Activated CD4-positive, alpha-beta T cell treated with anti-CD3 and anti-CD28 coated beads, Interleukin-2, amount 50 U/mL, for 48 hours (primary cell): ENCODE data around the gene RPRML.
"Not testable (repeated sequence)": the region's sequence is repeated elsewhere in the genome, so short reads cannot be mapped to it uniquely, and the experiment has no call there.

ENCODE experiments used
- DNase-seq, 2 experiments: peaks; one replicate each; pipeline ENCODE4 v3.0.0-alpha.2; 2020

The RPRML gene

GRCh38 chr17:46975287-46975686, 3.8 kb downstream of the RPRML start:
- no peak for DNase-seq

GRCh38 chr17:46974086-46974485, 5.0 kb downstream of the RPRML start:
- DNase-seq: no peak

DNA sequence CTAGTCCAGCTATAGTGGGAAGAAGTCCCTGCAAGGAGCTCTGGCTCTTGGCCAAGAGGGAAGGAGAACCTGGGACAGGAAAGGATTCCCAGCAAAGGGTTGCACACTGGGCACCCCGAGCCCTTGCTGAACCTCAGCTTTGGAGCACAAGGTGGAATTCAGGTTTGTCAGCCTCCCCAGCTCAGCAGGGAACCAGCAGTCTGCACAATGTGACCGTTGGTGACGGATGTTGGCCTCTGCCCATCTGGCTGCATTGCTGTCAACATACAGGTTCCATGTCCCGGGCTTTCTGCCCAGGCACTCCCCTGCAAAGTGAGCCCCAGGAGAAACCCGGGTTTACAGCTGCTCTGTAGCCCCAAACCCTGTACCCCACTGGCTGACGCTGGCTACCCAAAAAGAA, 6.7 kb downstream of the RPRML start:
- DNase-seq: no peak

DNA sequence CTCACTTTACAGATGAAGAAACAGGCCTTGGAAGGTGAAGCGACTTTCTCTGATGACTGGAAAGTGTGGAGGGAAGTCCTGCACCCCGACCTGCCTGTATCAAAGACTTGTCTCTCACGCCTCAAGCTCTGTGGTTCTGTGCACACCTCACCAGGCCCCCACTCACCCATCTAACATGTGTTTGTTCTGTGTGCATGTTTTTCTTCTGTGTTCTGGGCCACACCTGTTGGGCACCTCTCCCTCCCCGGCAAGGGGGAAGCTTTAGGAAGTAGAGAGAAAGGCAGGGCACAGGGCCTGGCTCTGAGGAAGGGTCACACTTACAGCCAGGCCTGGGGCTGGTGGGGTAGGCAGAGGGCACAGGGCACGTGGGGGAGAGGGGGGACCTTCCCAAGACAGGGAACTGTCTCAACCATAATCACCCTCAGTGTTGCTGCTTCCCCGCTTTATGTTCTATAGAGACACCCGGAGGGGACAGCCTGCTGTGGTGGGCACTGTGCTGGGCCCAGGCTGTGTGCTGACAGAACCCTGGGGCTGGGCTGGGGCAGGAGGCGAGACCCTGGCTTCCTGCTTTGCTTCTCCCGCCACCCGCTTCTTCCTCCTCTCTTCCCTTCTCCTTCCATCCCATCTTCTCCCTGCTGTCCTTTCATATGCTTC, 7.3 kb downstream of the RPRML start:
- DNase-seq: no peak

- DNase-seq: no peak
Measured at GRCh38 chr17:46968896-46969295, 10.2 kb downstream of the RPRML start.

DNA sequence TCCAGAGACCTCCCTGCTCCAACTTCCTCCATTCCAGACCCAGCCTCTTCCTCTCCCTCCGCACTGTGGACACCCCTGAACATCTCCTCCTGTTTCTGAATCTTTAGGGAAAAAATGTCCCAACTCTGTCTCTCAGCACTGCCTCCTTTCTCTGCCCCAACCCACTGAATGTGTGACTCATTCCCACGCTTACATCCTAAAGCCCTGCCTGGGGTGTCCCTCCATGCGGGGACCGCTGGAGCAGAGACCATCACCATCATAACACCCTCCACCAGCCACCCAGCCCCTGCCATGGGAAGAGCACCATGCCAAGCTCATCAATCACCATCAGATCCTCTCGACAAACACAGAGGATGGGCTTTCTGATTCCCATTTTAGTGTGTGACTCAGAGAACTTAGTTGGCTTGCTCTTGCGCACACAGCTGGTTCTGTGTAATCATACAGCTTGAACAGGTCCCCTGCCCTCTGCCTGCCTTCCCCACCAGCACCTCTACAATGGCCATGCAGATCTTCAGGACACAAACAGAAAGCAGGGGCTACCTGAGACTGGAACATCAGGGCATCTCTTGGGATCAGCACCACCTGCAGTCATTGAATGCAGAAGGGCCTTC, 10.7 kb downstream of the RPRML start:
- no peak for DNase-seq

DNA sequence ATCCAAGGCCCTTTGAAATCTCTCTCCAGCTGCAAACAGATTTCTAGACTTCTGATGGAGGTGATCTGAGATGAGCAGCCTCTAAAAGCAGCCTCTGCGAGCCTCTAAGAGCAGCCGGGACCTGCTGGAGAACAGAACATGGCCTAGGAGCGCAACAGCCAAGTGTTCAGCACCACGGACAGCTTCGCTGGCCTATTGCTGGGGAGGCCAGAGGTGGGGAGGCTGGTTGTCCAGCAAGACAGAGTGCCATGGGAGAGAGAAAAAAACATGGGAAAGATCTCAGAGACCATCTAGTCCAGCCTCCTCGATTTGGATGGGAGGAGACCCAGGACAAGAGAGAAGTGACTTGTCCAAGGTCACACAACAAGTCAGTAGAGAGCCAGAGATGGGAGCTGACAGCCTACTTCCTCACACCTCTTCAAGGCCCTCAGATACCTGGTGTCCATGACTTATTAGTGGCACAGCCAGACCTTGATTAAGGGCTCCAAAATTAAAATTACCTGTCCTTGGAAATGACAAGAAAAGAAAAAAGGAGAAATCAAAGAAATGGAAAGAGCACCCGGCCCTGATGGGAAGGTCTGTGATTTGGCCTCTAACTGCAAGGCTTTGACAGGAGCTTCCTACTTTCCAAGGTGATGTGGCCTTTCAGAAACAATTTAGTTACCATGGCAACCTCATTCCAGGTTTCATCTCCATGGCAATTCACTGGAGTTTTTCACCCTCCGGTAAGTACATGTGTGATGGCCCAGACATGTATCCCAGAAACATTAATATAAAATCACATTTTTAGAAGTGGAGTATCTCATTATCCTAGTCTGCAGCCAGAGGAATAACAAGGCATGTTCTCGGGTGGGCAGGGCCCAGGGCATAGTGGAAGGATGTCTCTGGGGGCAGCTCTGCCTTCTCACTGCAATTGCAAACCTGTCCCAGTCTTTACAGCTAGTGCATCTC, 14.5 kb downstream of the RPRML start:
- no peak for DNase-seq

GRCh38 chr17:46963571-46963970, 15.5 kb downstream of the RPRML start:
- DNase-seq: no peak

- no peak for DNase-seq
Measured at GRCh38 chr17:46962374-46962790, 16.7 kb downstream of the RPRML start.

GRCh38 chr17:46960152-46960551, 18.9 kb downstream of the RPRML start:
- DNase-seq: no peak

GRCh38 chr17:46958041-46958591, 20.9 kb downstream of the RPRML start:
- no peak for DNase-seq

DNA sequence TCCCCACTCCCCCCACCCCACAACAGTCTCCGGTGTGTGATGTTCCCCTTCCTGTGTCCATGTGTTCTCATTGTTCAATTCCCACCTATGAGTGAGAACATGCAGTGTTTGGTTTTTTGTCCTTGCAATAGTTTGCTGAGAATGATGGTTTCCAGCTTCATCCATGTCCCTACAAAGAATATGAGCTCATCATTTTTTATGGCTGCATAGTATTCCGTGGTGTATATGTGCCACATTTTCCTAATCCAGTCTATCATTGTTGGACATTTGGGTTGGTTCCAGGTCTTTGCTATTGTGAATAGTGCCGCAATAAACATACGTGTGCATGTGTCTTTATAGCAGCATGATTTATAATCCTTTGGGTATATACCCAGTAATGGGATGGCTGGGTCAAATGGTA, 25.9 kb downstream of the RPRML start:
- DNase-seq: not testable (repeated sequence)

- DNase-seq: no peak
Measured at GRCh38 chr17:46952115-46952514, 26.9 kb downstream of the RPRML start.

GRCh38 chr17:46951706-46952105, 27.3 kb downstream of the RPRML start:
- no peak for DNase-seq

DNA sequence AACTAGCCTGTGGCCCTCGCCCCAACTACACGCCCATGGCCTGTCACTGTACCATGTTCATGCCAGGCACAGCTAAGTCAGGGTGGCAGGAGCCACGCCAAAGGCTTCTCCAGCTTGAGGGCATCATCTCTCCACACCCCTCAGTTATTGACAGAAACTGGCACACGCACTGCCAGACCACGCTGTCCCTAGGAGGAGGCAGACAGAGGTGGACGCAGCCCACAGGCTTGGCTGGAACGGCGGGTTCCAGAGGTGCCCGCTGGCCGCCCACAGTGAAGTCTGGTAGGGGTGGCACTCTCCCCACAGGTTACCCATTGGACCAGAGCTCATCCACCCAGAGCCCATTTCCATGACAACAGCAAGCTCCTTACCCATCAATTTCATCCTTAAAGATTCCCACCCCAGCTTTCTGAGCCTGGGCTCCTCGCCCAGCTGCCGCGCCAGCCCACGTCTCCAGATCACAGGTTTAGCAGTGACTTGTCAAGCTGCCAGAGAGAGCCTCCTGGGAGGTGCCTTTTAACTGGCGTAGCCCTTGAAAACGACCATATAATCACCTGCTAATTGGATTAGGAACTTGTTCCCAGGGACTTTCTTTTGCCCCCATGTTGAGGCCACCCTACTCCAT, 27.9 kb downstream of the RPRML start:
- DNase-seq: no peak

GRCh38 chr17:46950342-46950996, 28.6 kb downstream of the RPRML start:
- DNase-seq: no peak

DNA sequence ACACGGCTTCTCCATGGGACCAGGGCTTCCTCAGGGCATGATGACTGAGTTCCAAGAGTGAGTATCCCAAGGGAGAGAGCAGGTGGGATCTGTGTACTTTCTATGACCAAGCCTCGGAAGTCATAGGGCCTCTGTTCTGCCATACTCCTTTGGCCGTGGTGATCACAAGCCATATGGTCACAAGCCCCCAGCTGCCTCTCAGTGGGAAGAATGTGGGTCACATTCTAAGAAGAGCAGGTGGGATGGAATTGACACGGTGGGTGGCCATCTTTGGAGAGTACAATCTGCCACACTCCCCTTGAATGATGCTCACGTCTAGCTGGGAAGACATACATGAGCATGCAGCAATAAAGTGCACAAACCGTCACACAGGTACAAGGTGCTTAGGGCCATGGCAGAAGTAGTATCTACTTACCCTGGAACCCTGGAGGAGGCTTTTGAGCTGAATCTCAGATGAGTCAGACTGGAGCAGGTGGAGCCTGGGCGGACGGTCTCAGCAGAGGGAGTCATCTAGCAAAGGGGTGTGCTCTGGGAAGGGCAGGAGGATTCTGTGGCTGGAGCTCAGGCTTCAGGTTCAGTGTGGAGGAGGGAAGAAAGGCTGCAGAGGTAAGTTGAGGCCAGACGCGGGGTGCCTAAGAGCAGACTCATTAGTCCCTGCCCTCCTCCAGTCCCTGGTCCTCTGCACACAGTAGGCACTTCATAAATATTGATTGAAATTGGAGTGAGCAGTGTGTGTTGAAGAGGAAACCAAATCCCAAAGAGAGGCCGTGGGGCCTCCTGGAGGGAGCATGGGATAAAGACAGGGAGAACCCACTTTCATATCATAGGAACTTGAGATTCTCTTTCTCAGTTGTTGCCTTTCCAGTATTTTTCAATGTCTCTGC, 29.5 kb downstream of the RPRML start:
- no peak for DNase-seq

GRCh38 chr17:46948544-46948943, 30.5 kb downstream of the RPRML start:
- DNase-seq: no peak

DNA sequence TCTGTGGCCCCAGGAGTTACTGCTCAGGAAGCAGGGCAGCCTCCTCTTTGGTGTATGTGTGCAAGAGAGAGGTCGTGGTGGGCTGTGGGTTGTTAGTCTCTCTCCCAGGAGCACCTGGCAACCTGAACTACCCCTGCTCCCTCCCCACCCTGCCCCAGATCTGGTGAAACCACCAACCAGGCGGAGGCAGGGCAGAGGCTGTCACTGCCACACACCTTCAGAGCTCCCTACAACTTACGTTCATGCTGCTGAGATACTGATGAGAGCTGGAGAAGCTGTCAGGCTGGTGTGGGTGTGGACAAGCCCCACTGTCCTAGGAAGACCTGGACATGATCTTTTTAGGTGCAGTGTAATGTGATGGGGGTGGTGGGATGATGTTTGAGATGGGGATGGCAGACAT, 31.8 kb downstream of the RPRML start:
- no peak for DNase-seq

DNA sequence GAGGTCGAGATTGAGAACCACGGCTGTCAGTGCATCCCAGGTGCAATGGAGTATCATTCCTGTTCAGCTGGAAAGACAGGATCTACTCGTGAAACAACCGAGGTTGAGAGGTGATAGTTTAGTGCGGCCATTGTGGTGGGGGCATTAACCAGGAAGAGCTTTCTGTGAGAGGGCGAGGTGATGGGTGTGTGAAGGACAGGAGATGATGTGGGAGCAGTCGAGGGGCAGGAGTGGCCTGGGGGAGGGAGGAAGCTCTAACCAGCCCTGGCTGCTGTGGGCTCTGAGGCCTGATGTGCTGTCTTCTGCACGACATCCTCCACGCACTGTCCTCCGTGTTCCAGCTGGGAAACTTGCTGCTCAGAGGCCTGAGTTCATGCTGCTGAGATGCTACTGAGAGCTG, 34.1 kb downstream of the RPRML start:
- DNase-seq: no peak
